HepG2 (cell line): Measurements from ENCODE around the gene TMEM14C. TPM values are rescaled to one million over a fixed set of nuclear protein-coding genes. Genes with fewer than 3 reads are reported as not detected.

ENCODE experiments used
- EEA1 ChIP-seq: sonication (generic); formaldehyde crosslinking; IDR thresholded peaks from 2 replicates; pipeline ENCODE4 v1.5.1; 2020; ENCODE audit warnings: mild to moderate bottlenecking, missing genetic modification reagents, borderline replicate concordance
- MED1 ChIP-seq: sonication (generic); formaldehyde crosslinking; IDR thresholded peaks from 2 replicates; pipeline ENCODE4 v1.4.0; 2020; ENCODE audit warnings: missing genetic modification reagents
- ZBTB1 ChIP-seq: sonication (generic); formaldehyde crosslinking; IDR thresholded peaks from 2 replicates; pipeline ENCODE4 v1.4.0; 2020; ENCODE audit warnings: missing genetic modification reagents, borderline replicate concordance
- ZMAT3 ChIP-seq: sonication (generic); formaldehyde crosslinking; conservative IDR thresholded peaks from 2 replicates; pipeline ENCODE4 v1.7.0; 2021; ENCODE audit warnings: missing genetic modification reagents
- ZNF317 ChIP-seq: sonication (generic); formaldehyde crosslinking; IDR thresholded peaks from 2 replicates; pipeline ENCODE4 v1.5.0; 2020; ENCODE audit warnings: mild to moderate bottlenecking, missing genetic modification reagents
- ZNF577 ChIP-seq: sonication (generic); formaldehyde crosslinking; IDR thresholded peaks from 2 replicates; pipeline ENCODE4 v1.4.0; 2020; ENCODE audit warnings: mild to moderate bottlenecking, low read depth, missing genetic modification reagents, borderline replicate concordance
- ZNF775 ChIP-seq: sonication (generic); formaldehyde crosslinking; IDR thresholded peaks from 2 replicates; pipeline ENCODE4 v1.4.0; 2020; ENCODE audit warnings: missing genetic modification reagents, mild to moderate bottlenecking, moderate library complexity, borderline replicate concordance
- ZNF850 ChIP-seq: sonication (generic); formaldehyde crosslinking; conservative IDR thresholded peaks from 2 replicates; pipeline ENCODE4 v1.9.0; 2021; ENCODE audit warnings: mild to moderate bottlenecking, missing genetic modification reagents
- polyA plus RNA-seq, 8 experiments: library from polyadenylated mRNA; depleted of rRNA in 3 of 8; stranded (reverse) in 7 of 8; unstranded in 1 of 8; fragments of >200 nt; fragmentation: Illumina TruSeq in 4 of 8; extraction: Trizol in 4 of 8; gene quantifications; 2 replicates each; pipeline versions ENCODE4 v1.2.1 to v1.2.3, GENCODE V29; 2011 to 2016; ENCODE audit warnings: low read depth in 4 of 8, missing spikeins in 1 of 8, mixed read lengths in 1 of 8; ENCODE audit not compliant: insufficient read depth in 1 of 8
- total RNA-seq, 5 experiments: library from RNA; depleted of rRNA; stranded (reverse); fragments of >200 nt; fragmentation: Illumina TruSeq; extraction: Trizol; gene quantifications; 2 replicates each; pipeline ENCODE4 v1.2.3, GENCODE V29; 2016; ENCODE audit warnings: low read depth in 1 of 5
- TF ChIP-seq, protein P1 (sequence below): sonication (generic); formaldehyde crosslinking; IDR thresholded peaks from 2 replicates; pipeline ENCODE4 v1.4.0; 2020; ENCODE audit warnings: low read depth, missing genetic modification reagents
- TF ChIP-seq, protein P2 (sequence below): sonication (generic); formaldehyde crosslinking; IDR thresholded peaks from 2 replicates; pipeline ENCODE4 v1.8.1; 2023; ENCODE audit warnings: mild to moderate bottlenecking, missing genetic modification reagents
- TF ChIP-seq, protein P3 (sequence below): sonication (generic); formaldehyde crosslinking; IDR thresholded peaks from 2 replicates; pipeline ENCODE4 v1.4.0; 2020; ENCODE audit warnings: mild to moderate bottlenecking, low read depth, missing genetic modification reagents
- TF ChIP-seq, protein P4 (sequence below): sonication (generic); formaldehyde crosslinking; IDR thresholded peaks from 2 replicates; pipeline ENCODE4 v1.4.0; 2020; ENCODE audit warnings: missing genetic modification reagents
- TF ChIP-seq, protein P5 (sequence below): IDR thresholded peaks from 2 replicates; pipeline ENCODE4 v1.6.1; 2016; ENCODE audit warnings: mild to moderate bottlenecking

The TMEM14C gene
- total and polyA plus RNA-seq, 2 of the 13 experiments (the other 11 are each of a cell fraction or from before 2014, with no cell fraction given) = 184 TPM

DNA sequence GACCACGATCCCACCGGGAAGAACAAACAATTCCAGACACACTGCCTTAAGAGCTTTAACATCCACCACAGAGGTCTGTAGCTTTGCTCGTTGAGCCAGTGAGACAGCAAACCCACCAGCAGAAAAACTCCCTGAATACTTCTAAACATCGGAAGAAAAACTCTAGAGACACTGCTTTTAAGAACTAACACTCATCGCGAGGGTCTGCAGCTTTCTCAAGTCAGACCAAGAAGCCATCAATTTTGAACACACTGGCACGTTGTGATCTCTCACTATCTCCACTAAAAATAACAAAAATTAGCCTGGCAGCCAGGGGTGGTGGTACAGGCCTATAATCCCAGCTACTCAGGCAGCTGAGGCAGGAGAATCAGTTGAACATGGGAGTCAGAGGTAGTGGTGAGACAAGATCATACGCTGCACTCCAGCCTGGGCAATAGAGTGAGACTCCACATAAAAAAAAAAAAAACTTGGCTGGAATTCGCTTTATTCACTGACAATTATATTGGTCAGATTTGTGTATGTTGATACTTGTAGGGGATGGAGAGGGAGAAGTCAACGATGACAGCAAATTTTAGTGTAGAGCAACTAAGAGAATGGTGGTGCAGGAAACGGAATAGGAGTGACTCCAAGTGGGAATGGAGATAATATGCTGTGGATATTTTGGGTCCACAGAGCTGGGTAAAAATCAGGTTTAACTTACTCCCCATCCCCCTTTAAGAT is 860 bp upstream of the TMEM14C start (continued):
- TF ChIP-seq MED1 (CRISPR knock-in tag) = peak; percentile 5; the same call in 1 of the 2 replicates
- TF ChIP-seq, protein P1, sequence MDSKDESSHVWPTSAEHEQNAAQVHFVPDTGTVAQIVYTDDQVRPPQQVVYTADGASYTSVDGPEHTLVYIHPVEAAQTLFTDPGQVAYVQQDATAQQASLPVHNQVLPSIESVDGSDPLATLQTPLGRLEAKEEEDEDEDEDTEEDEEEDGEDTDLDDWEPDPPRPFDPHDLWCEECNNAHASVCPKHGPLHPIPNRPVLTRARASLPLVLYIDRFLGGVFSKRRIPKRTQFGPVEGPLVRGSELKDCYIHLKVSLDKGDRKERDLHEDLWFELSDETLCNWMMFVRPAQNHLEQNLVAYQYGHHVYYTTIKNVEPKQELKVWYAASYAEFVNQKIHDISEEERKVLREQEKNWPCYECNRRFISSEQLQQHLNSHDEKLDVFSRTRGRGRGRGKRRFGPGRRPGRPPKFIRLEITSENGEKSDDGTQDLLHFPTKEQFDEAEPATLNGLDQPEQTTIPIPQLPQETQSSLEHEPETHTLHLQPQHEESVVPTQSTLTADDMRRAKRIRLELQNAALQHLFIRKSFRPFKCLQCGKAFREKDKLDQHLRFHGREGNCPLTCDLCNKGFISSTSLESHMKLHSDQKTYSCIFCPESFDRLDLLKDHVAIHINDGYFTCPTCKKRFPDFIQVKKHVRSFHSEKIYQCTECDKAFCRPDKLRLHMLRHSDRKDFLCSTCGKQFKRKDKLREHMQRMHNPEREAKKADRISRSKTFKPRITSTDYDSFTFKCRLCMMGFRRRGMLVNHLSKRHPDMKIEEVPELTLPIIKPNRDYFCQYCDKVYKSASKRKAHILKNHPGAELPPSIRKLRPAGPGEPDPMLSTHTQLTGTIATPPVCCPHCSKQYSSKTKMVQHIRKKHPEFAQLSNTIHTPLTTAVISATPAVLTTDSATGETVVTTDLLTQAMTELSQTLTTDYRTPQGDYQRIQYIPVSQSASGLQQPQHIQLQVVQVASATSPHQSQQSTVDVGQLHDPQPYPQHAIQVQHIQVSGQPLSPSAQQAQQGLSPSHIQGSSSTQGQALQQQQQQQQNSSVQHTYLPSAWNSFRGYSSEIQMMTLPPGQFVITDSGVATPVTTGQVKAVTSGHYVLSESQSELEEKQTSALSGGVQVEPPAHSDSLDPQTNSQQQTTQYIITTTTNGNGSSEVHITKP (CRISPR knock-in tag) = no peak
- TF ChIP-seq, protein P2, sequence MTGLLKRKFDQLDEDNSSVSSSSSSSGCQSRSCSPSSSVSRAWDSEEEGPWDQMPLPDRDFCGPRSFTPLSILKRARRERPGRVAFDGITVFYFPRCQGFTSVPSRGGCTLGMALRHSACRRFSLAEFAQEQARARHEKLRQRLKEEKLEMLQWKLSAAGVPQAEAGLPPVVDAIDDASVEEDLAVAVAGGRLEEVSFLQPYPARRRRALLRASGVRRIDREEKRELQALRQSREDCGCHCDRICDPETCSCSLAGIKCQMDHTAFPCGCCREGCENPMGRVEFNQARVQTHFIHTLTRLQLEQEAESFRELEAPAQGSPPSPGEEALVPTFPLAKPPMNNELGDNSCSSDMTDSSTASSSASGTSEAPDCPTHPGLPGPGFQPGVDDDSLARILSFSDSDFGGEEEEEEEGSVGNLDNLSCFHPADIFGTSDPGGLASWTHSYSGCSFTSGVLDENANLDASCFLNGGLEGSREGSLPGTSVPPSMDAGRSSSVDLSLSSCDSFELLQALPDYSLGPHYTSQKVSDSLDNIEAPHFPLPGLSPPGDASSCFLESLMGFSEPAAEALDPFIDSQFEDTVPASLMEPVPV (CRISPR knock-in tag) = 0 out of 2 replicates have a peak, but pooled peaks have one; percentile 31
- TF ChIP-seq EEA1 (CRISPR knock-in tag) = 0 out of 2 replicates have a peak, but pooled peaks have one; percentile 51
- no peak for TF ChIP-seq ZNF775
- TF ChIP-seq, protein P3, sequence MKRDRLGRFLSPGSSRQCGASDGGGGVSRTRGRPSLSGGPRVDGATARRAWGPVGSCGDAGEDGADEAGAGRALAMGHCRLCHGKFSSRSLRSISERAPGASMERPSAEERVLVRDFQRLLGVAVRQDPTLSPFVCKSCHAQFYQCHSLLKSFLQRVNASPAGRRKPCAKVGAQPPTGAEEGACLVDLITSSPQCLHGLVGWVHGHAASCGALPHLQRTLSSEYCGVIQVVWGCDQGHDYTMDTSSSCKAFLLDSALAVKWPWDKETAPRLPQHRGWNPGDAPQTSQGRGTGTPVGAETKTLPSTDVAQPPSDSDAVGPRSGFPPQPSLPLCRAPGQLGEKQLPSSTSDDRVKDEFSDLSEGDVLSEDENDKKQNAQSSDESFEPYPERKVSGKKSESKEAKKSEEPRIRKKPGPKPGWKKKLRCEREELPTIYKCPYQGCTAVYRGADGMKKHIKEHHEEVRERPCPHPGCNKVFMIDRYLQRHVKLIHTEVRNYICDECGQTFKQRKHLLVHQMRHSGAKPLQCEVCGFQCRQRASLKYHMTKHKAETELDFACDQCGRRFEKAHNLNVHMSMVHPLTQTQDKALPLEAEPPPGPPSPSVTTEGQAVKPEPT (CRISPR knock-in tag) = no peak
- 0 out of 2 replicates have a peak, but pooled peaks have one; percentile 15 for TF ChIP-seq ZMAT3 (CRISPR knock-in tag)
- TF ChIP-seq, protein P4, sequence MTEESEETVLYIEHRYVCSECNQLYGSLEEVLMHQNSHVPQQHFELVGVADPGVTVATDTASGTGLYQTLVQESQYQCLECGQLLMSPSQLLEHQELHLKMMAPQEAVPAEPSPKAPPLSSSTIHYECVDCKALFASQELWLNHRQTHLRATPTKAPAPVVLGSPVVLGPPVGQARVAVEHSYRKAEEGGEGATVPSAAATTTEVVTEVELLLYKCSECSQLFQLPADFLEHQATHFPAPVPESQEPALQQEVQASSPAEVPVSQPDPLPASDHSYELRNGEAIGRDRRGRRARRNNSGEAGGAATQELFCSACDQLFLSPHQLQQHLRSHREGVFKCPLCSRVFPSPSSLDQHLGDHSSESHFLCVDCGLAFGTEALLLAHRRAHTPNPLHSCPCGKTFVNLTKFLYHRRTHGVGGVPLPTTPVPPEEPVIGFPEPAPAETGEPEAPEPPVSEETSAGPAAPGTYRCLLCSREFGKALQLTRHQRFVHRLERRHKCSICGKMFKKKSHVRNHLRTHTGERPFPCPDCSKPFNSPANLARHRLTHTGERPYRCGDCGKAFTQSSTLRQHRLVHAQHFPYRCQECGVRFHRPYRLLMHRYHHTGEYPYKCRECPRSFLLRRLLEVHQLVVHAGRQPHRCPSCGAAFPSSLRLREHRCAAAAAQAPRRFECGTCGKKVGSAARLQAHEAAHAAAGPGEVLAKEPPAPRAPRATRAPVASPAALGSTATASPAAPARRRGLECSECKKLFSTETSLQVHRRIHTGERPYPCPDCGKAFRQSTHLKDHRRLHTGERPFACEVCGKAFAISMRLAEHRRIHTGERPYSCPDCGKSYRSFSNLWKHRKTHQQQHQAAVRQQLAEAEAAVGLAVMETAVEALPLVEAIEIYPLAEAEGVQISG (CRISPR knock-in tag) = peak; percentile 5
- TF ChIP-seq ZNF317 = 0 out of 2 replicates have a peak, but pooled peaks have one; percentile 8
- TF ChIP-seq, protein P5, sequence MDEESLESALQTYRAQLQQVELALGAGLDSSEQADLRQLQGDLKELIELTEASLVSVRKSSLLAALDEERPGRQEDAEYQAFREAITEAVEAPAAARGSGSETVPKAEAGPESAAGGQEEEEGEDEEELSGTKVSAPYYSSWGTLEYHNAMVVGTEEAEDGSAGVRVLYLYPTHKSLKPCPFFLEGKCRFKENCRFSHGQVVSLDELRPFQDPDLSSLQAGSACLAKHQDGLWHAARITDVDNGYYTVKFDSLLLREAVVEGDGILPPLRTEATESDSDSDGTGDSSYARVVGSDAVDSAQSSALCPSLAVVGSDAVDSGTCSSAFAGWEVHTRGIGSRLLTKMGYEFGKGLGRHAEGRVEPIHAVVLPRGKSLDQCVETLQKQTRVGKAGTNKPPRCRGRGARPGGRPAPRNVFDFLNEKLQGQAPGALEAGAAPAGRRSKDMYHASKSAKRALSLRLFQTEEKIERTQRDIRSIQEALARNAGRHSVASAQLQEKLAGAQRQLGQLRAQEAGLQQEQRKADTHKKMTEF (CRISPR knock-in tag) = no peak
- no peak for TF ChIP-seq ZNF850 (CRISPR knock-in tag)
- no peak for TF ChIP-seq ZBTB1
- no peak for TF ChIP-seq ZNF577 (CRISPR knock-in tag)
